Subcutaneous adipose tissue (tissue), 4 donors: ENCODE measurements around the gene MIEF1. TPM values are rescaled to one million over a fixed set of nuclear protein-coding genes. Genes with fewer than 3 reads are reported as not detected.

Experiments
- CTCF ChIP-seq: fragments of 450-650 bp; IDR thresholded peaks from one replicate; pipeline ENCODE4 v1.5.1; 2016; ENCODE audit warnings: low read depth, mild to moderate bottlenecking, control low read depth, antibody characterized with exemption, moderate library complexity
- total RNA-seq, 4 donors: library from RNA; depleted of rRNA; stranded (reverse); fragments of >200 nt; gene quantifications; one replicate each; pipeline ENCODE4 v1.1.0, GENCODE V29; 2016

The MIEF1 gene
- total RNA-seq, 4 donors from 2014 or later: 18.9 to 31.8 (median 22.0) TPM

GRCh38 chr22:39476664-39477063 lies 25.4 kb upstream of the MIEF1 start:
- no peak for TF ChIP-seq CTCF

GRCh38 chr22:39477542-39477941 lies 24.5 kb upstream of the MIEF1 start:
- no peak for TF ChIP-seq CTCF

GRCh38 chr22:39478441-39478850 lies 23.6 kb upstream of the MIEF1 start:
- no peak for TF ChIP-seq CTCF

GRCh38 chr22:39479254-39479653 lies 22.8 kb upstream of the MIEF1 start:
- TF ChIP-seq CTCF: no peak

GRCh38 chr22:39480557-39480956 lies 21.5 kb upstream of the MIEF1 start:
- no peak for TF ChIP-seq CTCF

GRCh38 chr22:39481054-39481453 lies 21.0 kb upstream of the MIEF1 start:
- no peak for TF ChIP-seq CTCF

- no peak for TF ChIP-seq CTCF
Observed at GRCh38 chr22:39481595-39481994, 20.5 kb upstream of the MIEF1 start.

- no peak for TF ChIP-seq CTCF
Observed at GRCh38 chr22:39482768-39483167, 19.3 kb upstream of the MIEF1 start.
